Measurements from ENCODE around the gene ZNF732.
A peak's percentile ranks its signal among the peaks of the same experiment; 100 is the strongest.
"Not testable (repeated sequence)": the region's sequence is repeated elsewhere in the genome, so short reads cannot be mapped to it uniquely, and the experiment has no call there.

The ZNF732 gene
- total RNA-seq, result 0.05 to 0.09 reads per million in 2 donors

DNA sequence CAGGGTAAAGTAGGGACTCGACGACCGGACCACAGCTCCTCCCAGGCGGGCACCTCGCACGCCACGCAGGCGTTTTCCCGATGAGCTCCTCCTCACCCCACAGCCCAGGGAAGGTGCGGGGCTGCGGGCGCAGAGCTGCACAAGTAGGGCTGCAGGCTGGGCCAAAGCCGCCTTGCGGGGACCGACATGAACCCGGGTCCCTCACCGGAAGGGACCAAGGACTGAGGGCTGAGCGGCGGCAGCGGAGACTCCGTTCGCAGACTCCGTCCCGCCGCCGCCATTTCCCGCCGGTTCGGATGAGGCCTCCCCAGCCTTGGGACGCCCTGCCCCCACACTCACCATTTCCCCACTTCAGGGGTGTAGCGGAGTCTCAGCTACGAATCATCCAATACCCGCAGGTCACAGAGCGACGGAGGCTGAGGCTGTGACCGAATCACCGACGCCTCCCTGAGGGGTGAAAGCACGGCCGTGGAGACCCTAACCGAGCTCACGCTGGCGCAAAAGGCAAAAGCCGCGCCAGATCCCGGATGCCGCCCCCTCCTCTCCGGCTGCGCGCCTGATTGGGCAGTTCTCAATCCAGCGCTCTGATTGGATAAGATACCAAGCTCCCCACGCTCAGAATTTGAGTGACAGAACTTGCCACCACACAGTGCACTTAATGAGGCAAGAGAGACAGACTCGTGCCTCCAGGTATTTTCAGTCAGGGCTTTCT is at the start of gene ZNF732:
ZNF732 (minus strand) TSS at position 506 of the 712 bp plus-strand sequence; CDS start at position 342, 164 bp downstream.
- no peak for DNase-seq

DNA sequence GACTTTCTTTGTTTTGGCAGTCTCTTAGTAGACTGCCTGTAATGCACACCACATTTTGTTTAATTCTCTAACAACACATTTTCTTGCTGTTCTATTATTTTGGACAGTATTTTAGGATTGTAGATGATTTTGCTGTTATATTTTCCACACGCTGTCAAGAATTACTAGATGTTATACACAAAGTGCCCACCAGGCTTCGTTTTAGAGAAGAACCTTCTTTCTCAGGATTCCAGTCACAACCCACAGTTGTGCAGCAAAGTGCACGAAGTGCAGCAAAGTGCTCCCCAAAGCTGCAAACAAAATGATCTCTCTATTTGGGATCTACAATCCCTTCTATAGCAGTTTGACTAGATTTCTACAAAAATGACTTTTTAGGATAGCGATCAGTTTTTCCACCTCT is 34.7 kb upstream of the ZNF732 start:
- DNase-seq, result no peak

DNA sequence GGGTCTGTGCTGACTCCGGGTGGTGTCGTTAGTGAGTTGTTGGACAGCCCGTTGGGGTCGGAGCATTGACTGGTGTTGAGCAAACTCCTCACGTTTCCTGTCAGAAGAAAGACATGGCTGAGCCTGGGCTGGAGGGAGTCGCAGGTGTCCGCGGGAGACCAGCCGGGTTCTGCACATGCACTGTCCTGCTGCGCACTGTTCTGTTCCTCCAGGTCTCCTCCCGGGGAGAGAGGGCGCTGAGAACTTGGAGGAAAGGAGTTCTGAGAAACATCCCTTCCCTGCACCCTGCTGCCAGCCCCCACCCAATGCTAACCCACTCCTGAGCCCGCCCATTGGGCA is 33.5 kb upstream of the ZNF732 start:
- no peak for DNase-seq

DNA sequence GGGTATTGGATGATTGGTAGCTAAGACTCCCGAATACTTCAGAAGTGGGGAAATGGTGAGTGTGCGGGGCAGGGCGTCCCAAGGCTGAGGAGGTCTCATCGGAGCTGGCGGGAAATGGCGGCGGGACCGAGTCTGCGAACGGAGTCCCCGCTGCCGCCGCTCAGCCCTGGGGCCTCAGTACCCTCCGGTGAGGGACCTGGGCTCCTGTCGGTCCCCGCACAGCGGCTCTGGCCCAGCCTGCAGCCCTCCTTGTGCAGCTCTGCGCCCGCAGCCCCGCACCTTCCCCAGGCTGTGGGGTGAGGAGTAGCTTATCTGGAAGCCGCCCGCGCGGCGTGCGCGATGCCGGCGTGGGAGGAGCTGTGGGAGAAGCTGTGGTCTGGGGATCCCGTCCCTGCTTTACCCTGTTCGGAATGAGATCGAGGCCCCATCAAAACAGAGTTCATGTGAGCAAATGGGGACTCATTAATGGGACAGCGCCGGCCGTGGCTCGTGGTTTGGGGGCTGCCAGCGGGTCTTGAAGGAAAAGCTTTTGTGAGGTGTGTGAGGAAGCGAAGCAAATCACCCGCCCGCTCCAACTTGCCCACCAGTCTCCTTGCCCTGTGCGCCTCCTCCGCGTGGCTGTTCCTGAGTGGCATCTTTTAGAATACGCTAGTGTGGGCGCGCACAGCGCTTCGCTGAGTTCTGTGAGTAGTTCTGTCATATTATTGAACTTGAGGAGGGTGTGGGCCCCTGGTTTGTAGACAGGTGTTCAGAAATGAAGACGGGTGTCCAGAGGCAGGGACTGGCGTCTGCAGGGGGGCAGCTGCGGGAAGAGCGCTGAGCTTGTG is 32.9 kb upstream of the ZNF732 start:
- DNase-seq, result peak; percentile 45

DNA sequence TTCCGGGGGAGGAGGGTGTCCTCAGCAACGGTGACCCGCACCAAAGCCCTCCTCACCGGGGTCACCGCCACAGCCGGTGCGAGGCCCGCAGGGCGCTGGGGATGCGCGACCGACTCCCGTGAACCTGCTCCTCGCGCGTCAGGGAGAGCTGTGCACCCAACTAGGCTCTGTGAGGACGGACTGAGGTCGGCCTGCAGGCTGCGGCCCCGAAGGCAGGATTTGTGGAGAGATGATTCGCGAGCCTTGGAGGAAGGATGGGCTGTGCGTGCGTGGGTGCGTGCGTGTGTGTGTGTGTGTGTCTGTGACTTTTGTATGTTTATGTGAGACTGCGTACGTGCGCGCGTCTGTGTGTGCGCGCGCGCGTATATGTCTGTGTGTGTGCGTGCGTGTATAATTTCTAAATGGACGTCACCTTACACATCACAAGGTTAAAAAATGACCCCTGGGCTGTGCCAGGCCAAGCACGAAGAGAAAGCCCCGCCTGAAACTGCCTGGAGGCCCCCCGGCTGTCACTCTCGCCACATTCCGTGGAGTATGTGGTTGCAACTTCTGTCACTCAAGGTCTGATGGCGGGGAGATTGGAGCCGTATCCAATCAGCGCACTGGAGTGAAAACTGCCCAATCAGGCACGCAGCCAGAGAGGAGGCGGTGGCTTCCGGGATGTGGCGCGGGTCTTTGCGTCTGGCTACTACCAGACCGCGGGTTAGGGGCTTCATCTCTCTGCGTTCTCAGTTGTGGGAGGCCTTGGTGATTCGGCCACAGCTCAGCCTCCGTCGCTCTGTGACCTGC is 32.1 kb upstream of the ZNF732 start, which contains the start of gene ZNF141:
ZNF141 (plus strand) TSS at position 672 of the 789 bp plus-strand sequence. CDS start 170 bp downstream, outside the sequence.
- DNase-seq, result peak; percentile 64

DNA sequence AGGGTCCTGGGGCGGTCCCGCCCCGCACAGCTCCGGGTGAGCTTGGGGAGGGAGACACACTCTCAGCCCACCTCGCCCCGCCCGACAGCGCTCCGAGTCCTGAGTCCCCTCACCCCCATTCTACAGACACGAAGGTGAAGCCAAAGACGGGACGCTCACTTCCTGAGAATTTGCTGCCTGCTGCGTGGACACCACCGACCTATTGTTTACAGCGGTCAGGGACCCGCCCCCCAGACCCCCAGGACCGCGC is 31.5 kb upstream of the ZNF732 start:
- DNase-seq, result peak; percentile 27

DNA sequence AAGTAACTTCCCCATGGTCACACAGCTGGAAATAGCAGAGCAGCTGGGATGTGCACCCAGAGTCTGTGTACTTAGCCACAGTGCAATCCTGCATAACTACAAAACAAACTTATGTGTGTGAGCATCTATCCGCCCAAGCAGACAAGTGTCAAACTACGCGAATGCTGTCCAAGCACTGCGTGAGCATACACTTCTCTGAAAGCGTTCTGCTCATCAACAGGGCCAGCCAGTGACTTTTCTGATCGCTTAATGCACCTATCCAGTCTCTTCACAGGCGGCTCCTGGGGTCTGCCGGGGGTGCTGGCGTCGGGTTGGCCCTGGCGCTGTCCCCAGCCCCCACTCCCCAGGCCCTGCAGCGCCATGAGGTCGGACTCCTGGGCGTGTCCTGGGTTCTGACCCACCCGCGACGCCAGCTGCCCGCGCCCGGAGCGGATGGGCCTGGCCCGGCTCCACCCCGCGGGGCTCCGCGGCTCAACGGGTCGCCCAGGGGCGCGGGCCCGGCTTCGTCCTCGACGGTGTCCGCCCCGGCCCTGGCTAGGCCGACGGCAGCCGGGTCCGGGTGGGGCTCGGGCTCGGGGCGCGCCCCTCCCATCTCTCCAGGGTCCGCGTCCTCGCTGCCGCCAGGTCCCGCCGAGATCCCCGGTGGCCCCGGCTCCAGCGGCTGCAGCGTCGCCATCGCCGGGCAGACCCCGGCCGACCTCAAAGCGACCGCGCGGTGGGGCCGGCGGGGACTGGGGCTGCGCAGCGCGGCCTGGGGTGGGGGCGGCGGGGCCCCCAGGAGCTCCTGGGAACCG is 31.0 kb upstream of the ZNF732 start:
- DNase-seq, result peak; percentile 21

DNA sequence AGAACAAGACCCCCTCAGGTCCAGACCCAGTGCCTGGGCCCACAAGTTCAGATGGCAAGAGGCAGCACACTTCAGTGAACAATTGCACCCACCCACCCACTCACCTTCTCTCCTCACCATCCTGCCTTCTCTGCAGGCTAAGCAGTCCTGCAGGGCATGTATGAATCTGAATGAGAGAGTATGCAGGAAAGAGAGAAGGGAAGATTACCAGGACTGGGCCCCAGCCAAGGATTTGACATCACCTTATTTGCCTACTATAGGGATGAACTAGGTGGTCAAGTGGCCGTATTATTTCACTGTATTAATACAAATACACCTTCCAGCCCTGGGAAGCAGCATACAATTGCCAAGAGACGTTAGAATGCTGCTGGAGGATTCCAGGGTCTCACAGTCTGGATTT is 30.2 kb upstream of the ZNF732 start:
- DNase-seq, result no peak

DNA sequence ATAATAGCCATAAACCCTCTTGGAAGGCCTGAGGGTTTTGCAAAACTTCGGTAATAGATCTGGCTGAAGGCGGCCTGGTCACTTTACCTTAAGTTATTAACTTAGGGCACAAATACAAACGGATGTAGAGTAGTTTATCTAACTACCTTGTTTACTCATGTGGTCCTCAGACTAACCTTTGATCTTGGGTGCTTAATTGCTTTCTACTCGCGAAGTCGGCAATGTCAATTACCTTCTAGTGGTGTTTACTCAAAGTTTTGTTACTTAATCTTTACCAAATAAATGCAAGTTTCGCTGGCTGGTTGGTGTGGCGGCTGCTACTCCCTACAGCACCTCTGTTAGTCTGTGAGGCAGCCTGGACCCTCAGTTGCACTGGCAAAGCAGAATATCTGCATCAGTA is 23.5 kb upstream of the ZNF732 start:
- DNase-seq, result no peak

DNA sequence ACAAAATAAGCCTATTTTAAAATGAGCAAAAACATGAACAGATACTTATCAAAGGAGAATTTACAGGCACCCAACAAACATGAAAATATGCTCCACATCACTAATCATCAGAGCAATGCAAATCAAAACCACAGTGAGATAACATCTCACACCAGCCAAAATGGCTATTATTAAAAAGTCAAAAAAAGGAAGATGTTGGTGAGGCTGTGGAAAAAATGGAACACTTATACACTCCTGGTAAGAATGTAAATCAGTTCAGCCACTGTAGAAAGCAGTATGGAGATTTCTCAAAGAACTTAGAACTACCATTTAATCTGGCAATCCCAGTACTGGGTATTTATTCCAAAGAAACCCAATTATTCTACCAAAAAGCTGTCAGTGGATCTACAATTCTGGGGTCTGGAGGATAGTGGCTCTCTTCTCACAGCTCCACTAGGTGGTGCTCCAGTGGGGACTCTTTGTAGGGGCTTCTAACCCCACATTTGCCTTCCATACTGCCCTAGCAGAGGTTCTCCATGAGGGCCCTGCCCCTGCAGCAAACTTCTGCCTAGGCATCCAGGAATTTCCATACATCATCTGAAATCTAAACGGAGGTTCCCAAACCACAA is 9.1 kb upstream of the ZNF732 start:
- DNase-seq, result no peak

DNA sequence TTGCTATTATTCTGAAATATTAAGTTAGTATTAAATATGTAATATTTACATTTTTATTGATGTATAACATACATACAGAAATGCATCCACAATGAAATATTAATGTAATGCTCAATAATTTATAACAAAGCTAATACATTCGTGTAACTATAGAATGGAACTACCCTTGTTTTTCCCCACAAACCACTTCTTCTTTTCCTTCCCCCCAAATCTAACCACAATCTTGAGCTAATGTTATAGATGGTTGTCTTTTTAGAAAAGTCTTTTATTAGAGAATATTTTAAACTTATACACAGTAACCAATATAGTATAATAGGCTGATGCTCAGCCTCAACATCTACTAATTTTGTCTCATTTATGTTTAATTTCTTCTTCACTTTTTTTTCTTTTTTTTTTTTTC is 4.5 kb upstream of the ZNF732 start:
- DNase-seq, result no peak

DNA sequence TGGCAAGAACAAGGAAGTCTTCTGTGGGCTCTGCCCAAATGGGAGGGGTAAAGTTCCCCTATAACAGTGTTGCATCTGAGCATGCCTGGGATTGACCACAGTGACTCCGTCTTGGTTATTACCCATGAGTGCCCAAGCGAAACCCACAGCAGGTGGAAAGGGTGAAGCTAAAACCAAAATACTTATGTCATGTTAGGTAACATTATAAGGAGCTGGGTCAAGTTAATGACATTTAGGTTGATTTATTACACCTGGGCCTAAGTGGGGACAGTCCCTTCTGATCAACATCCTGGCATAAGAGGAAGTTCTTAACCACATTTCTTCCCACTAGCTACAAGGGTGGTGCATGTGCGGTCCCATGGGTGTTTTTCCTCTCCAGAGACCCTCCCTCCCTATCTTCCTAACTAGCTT is 1.3 kb upstream of the ZNF732 start:
- DNase-seq, result no peak

DNA sequence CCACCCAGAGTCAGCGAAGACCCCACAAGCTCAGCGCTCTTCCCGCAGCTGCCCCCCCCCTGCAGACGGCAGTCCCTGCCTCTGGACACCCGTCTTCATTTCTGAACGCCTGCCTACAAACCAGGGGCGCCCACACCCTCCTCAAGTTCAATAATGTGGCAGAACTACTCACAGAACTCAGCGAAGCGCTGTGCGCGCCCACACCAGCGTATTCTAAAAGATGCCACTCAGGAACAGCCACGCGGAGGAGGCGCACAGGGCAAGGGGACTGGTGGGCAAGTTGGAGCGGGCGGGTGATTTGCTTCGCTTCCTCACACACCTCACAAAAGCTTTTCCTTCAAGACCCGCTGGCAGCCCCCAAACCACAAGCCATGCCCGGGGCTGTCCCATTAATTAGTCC is 758 bp downstream of the ZNF732 start:
- not testable (repeated sequence) for DNase-seq

DNA sequence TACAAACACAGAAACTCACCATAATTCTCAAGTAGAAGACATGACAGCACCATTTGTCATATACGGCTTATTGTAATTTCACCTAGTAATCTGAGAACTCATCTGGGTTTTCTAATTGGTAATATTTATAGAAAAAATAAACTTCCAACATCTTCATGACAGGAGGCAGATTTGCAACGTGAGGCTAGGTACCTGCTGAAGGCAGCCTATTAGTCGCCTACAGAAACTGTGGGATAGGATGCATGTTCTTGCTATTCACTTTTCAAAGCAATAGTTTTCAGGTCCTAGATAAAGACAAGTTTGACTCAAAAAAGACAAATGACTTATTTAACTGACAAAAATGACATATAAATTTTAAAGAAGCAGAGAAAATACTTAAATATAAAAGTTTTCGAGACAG is 2.9 kb downstream of the ZNF732 start:
- DNase-seq, result no peak

DNA sequence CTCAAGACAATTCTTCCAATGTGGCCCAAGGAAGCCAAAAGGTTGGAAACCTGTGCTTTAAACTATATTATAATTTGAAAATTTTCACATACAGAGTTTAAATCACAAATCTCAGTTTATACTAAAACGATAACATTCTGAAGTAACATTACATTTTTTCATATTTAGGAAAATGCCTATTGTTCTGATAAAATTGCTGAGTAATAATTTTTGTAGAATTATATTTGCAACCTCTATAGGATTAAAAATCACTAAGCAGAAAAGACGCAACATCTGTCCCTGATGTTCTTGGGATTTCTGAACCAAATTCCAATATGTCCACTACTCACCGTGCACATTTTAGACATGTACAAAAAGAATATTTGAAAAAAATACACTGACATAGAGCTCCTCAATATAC is 10.5 kb downstream of the ZNF732 start:
- no peak for DNase-seq

DNA sequence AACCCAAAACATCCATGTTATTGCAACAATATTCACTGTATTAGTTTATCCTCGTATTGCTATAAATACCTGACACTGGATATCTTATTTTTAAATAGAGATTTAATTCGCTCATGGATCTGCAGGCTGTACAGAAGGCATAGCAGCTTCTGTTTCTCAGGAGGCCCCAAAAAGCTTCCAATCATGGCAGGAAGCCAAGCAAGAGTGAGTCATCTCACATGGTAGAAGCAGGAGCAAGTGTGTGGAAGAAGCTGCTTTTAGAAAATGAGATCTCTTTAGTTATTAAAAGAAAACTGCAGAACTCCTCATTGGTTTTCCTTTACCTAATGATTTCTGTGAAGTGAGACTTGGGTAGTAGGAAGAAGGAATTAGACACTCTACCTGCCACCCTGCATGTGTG is 16.4 kb downstream of the ZNF732 start:
- no peak for DNase-seq

DNA sequence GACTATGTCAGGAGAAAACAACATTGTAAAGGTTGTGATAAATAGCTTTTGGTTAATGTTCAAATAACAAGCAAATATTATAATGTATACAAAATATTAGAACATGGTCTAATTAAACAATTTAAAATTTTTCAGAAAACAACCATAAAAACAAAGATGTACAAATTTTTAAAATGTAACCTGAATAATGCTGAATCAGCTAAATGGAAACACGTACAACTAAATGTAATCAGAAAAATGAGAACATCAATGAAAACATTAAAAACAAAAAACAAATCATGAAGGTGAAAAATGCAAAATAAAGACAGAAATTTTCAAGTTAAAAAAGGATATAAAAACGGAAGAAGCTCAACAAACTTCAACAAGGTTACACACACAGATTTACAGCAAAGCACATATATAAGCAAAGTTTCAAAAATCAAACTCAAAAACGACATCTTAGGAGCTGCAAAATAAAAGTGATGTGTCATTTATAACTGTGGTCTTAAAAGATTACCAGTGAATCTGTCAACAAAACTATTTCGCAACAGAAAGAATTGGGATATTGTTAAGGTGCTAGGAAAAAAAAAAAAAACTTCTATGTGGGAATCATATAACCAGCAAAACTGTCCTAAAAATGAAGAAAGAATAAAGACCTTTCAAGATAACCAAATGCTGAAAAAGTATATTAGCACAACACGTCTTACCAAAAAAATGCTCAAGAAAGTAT is 31.8 kb downstream of the ZNF732 start:
- no peak for DNase-seq

DNA sequence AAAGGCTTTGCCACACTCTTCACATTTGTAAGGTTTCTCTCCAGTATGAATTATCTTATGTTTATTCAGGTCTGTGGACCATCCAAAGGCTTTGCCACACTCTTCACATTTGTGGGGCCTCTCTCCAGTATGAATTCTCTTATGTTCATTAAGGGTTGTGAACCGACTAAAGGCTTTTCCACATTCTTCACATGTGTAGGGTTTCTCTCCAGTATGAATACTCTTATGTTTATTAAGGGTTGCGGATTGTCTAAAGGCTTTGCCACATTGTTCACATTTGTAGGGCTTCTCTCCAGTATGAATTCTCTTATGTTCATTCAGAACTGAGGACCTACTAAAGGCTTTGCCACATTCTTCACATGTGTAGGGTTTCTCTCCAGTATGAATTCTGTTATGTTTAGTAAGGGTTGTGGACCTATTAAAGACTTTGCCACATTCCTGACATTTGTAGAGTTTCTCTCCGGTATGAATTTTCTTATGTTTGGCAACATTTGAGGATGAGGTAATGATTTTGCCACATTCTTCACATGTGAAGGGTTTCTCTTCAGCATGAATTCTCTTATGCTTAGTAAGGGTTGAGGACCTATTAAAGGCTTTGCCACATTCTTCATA is 33.7 kb downstream of the ZNF732 start:
- no peak for DNase-seq

DNA sequence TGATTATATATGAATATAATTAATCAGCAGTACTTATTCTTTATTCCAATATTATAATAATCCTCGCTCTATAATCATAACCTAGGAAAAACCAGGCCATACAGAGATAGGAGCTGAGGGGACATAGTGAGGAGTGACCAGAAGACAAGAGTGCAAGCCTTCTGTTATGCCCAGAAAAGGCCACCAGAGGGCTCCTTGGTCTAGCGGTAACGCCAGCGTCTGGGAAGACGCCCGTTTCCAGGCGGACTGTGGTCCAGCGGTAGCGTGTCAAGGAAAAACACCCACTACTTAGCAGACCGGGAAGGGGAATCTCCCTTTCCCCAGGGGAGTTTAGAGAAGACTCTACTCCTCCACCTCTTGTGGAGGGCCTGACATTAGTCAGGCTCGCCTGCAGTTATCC is 46.0 kb downstream of the ZNF732 start:
- not testable (repeated sequence) for DNase-seq

DNA sequence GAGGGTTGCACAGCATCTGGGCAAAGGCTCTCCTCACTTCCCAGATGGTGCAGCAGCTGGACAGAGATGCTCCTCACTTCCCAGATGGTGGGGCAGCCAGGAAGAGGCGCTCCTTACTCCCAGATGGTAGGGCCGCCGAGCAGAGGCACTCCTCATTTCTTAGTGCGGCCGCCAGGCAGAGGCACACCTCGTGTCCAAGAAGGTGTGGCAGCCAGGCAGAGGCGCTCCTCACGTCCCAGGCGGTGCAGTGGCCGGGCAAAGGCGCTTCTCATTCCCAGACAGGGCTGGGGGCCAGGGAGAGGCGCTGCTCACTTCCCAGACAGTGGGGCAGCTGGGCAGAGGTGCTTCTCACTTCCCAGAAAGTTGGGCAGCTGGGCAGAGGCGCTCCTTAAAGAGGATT is 48.8 kb downstream of the ZNF732 start:
- DNase-seq, result no peak

Data from activated gamma-delta T cell (primary cell).